HG03064 (cell line): ENCODE results near the gene CPNE9.

Experiments
- ATAC-seq: cut with Tn5 transposase; IDR thresholded peaks from one replicate; pipeline ENCODE4 v1.9.1; 2021; ENCODE audit warnings: low read depth; ENCODE audit not compliant: unreplicated experiment

Gene CPNE9

GRCh38 chr3:9703736-9704346, at the start of gene CPNE9:
Gene CPNE9 (plus strand): TSS chr3:9703833. CDS start chr3:9703997, 164 bp downstream.
- no peak for ATAC-seq

- ATAC-seq = no peak
Measured at GRCh38 chr3:9659849-9660248, 43.8 kb upstream of the CPNE9 start.

GRCh38 chr3:9660972-9661371, 42.7 kb upstream of the CPNE9 start:
- no peak for ATAC-seq

- ATAC-seq = no peak
Measured at GRCh38 chr3:9664119-9664751, 39.4 kb upstream of the CPNE9 start.

- ATAC-seq = no peak
Measured at GRCh38 chr3:9666704-9667445, 36.8 kb upstream of the CPNE9 start.

GRCh38 chr3:9669277-9669676, 34.4 kb upstream of the CPNE9 start:
- ATAC-seq = no peak

- ATAC-seq = no peak
Measured at GRCh38 chr3:9669720-9670432, 33.8 kb upstream of the CPNE9 start.

GRCh38 chr3:9673082-9673481, 30.6 kb upstream of the CPNE9 start:
- ATAC-seq = no peak

GRCh38 chr3:9673752-9674151, 29.9 kb upstream of the CPNE9 start:
- ATAC-seq = no peak

GRCh38 chr3:9675736-9676290, 27.8 kb upstream of the CPNE9 start:
- ATAC-seq = no peak

GRCh38 chr3:9676785-9677184, 26.8 kb upstream of the CPNE9 start:
- ATAC-seq = no peak

GRCh38 chr3:9678493-9678892, 25.1 kb upstream of the CPNE9 start:
- ATAC-seq = no peak

GRCh38 chr3:9679476-9680080, 24.1 kb upstream of the CPNE9 start:
- no peak for ATAC-seq

GRCh38 chr3:9681011-9681722, 22.5 kb upstream of the CPNE9 start:
- ATAC-seq = no peak

GRCh38 chr3:9681723-9682081, 21.9 kb upstream of the CPNE9 start:
- ATAC-seq = no peak

- ATAC-seq = no peak
Measured at GRCh38 chr3:9682096-9682495, 21.5 kb upstream of the CPNE9 start.

GRCh38 chr3:9683426-9683825, 20.2 kb upstream of the CPNE9 start:
- no peak for ATAC-seq

- ATAC-seq = no peak
Measured at GRCh38 chr3:9685216-9686049, 18.2 kb upstream of the CPNE9 start.

- no peak for ATAC-seq
Measured at GRCh38 chr3:9686050-9686550, 17.5 kb upstream of the CPNE9 start.
